Effector memory CD8-positive, alpha-beta T cell (primary cell): Measurements from ENCODE around the gene OR51B4.
"Not testable (repeated sequence)": the region's sequence is repeated elsewhere in the genome, so short reads cannot be mapped to it uniquely, and the experiment has no call there.

ENCODE experiments used
- ATAC-seq: fragments of 150-1000 bp; cut with Tn5 transposase; replicated peaks from 2 replicates; pipeline ENCODE4 v1.10.0; 2021; ENCODE audit warnings: mild to moderate bottlenecking, moderate library complexity
- DNase-seq, 3 experiments: peaks; one replicate each; pipeline ENCODE4 v3.0.0; 2021
- H3K27ac Mint-ChIP-seq, 2 donors: one replicate each; pipeline ENCODE4 v1.8.0; 2022; ENCODE audit warnings: mild to moderate bottlenecking in 2 of 2, mixed read lengths in 2 of 2, moderate library complexity in 2 of 2
- H3K27me3 Mint-ChIP-seq, 2 donors: one replicate each; pipeline ENCODE4 v1.8.0; 2022; ENCODE audit warnings: mixed read lengths in 2 of 2
- H3K36me3 Mint-ChIP-seq: one replicate; pipeline ENCODE4 v1.8.0; 2022; ENCODE audit warnings: mild to moderate bottlenecking, moderate library complexity, mixed read lengths; ENCODE audit not compliant: insufficient read depth
- H3K4me1 Mint-ChIP-seq, 2 donors: one replicate each; pipeline ENCODE4 v1.8.0; 2022; ENCODE audit warnings: low read depth in 2 of 2, mixed read lengths in 2 of 2
- H3K4me3 Mint-ChIP-seq, 2 donors: one replicate each; pipeline ENCODE4 v1.8.0; 2022; ENCODE audit warnings: mild to moderate bottlenecking in 2 of 2, mixed read lengths in 2 of 2, moderate library complexity in 2 of 2
- H3K9me3 Mint-ChIP-seq, 2 donors: one replicate each; pipeline ENCODE4 v1.8.0; 2022; ENCODE audit warnings: mixed read lengths in 2 of 2

Gene OR51B4

GRCh38 chr11:5276697-5277096 is 25.0 kb downstream of the OR51B4 start:
- H3K4me1 Mint-ChIP-seq: no peaks in the 10 kb centered on the region
- H3K9me3 Mint-ChIP-seq: no peaks in the 10 kb centered on the region
- H3K36me3 Mint-ChIP-seq: no peaks in the 10 kb centered on the region
- DNase-seq: no peak
- no peak overlapping the region for H3K4me3 Mint-ChIP-seq
- H3K27ac Mint-ChIP-seq: no peak overlapping the region
- H3K27me3 Mint-ChIP-seq: no peaks in the 10 kb centered on the region
- ATAC-seq: no peak

DNA sequence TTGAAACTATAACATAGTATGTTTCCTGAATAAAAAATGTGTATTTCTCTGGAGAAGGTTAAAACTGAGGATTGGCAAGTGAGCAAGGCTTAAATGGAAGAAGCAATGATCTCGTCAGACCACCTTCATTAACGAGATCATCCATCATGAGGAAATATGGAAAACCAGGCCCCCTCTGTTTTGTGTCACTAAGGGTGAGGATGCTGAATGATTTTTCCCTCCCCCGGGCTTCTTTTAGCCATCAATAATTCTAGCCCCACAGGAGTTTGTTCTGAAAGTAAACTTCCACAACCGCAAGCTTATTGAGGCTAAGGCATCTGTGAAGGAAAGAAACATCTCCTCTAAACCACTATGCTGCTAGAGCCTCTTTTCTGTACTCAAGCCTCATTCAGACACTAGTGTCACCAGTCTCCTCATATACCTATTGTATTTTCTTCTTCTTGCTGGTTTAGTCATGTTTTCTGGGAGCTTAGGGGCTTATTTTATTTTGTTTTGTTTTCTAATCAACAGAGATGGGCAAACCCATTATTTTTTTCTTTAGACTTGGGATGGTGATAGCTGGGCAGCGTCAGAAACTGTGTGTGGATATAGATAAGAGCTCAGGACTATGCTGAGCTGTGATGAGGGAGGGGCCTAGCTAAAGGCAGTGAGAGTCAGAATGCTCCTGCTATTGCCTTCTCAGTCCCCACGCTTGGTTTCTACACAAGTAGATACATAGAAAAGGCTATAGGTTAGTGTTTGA is 26.2 kb downstream of the OR51B4 start:
- H3K36me3 Mint-ChIP-seq: no peaks in the 10 kb centered on the region
- no peak for ATAC-seq
- no peak for DNase-seq
- H3K27ac Mint-ChIP-seq: no peak overlapping the region
- no peaks in the 10 kb centered on the region for H3K9me3 Mint-ChIP-seq
- no peak overlapping the region for H3K4me3 Mint-ChIP-seq
- H3K4me1 Mint-ChIP-seq: no peaks in the 10 kb centered on the region
- H3K27me3 Mint-ChIP-seq: no peaks in the 10 kb centered on the region

DNA sequence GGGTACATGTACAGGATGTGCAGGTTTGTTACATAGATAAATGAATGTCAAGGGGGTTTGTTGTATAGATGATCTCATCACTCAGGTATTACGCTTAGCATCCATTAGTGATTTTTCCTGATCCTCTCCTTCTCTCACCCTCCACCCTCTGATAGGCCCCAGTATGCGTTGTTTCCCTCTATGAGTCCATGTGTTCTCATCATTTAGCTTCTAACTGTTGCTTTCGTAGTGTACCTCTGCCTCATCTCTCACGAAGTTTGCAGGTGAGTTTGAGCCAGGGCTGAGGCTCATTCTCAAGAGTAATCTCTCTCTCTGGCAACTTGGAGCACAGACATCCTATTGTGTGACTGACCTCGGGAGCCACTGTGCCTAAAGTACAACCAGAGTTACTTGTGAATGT is 27.4 kb downstream of the OR51B4 start:
- peaks cover 0 to 5% of the 10 kb centered on the region in 2 donors for H3K27me3 Mint-ChIP-seq
- H3K9me3 Mint-ChIP-seq: no peaks in the 10 kb centered on the region
- H3K36me3 Mint-ChIP-seq: no peaks in the 10 kb centered on the region
- DNase-seq (no peak), ATAC-seq (no peak)
- H3K4me1 Mint-ChIP-seq: no peaks in the 10 kb centered on the region
- no peak overlapping the region for H3K4me3 Mint-ChIP-seq
- H3K27ac Mint-ChIP-seq: no peak overlapping the region

GRCh38 chr11:5272395-5273017 is 29.2 kb downstream of the OR51B4 start:
- ATAC-seq: no peak
- H3K9me3 Mint-ChIP-seq: no peaks in the 10 kb centered on the region
- no peak overlapping the region for H3K27ac Mint-ChIP-seq
- no peak overlapping the region for H3K4me3 Mint-ChIP-seq
- peaks cover 0 to 5% of the 10 kb centered on the region in 2 donors for H3K27me3 Mint-ChIP-seq
- no peak for DNase-seq
- no peaks in the 10 kb centered on the region for H3K4me1 Mint-ChIP-seq
- H3K36me3 Mint-ChIP-seq: no peaks in the 10 kb centered on the region

DNA sequence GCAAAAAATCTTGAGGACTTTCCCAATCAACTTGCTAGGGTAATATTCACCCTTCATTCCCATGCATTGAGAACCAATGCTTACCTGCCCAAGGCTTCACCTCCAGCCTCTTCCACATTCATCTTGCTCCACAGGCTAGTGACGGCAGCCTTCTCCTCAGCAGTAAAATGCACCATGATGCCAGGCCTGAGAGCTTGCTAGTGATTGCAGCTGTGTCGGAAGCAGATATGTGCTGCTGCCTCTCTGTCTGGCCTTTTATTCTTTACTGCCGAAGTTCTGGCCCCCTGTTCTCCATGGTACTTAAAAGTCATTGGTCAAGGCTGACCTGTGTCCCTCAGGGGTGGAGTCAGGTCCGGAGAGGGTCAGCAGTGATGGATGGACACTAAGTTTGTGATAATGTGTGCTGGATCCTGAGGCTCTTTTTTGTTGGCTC is 32.0 kb downstream of the OR51B4 start, which contains the start of gene HBE1:
HBE1 (minus strand) TSS at position 231 of the 433 bp plus-strand sequence; CDS start at position 176, 55 bp downstream.
- ATAC-seq (no peak), DNase-seq (no peak)
- Mint-ChIP-seq H3K27me3 (peaks cover 0 to 5% of the 10 kb centered on the region in 2 donors), H3K4me3 (no peak within 1 kb of the TSS), H3K27ac (no peak within 1 kb of the TSS), H3K4me1 (no peaks in the 10 kb centered on the region), H3K9me3 (no peaks in the 10 kb centered on the region), H3K36me3 (no peaks in the 10 kb centered on the region)

GRCh38 chr11:5267033-5267563 is 34.6 kb downstream of the OR51B4 start:
- no peaks in the 10 kb centered on the region for H3K9me3 Mint-ChIP-seq
- H3K27ac Mint-ChIP-seq: no peak overlapping the region
- H3K27me3 Mint-ChIP-seq: peaks cover 0 to 5% of the 10 kb centered on the region in 2 donors
- H3K36me3 Mint-ChIP-seq: no peaks in the 10 kb centered on the region
- H3K4me1 Mint-ChIP-seq: no peaks in the 10 kb centered on the region
- no peak overlapping the region for H3K4me3 Mint-ChIP-seq
- DNase-seq: no peak
- no peak for ATAC-seq

GRCh38 chr11:5266609-5267008 is 35.1 kb downstream of the OR51B4 start:
- Mint-ChIP-seq H3K4me3 (no peak overlapping the region), H3K27ac (no peak overlapping the region), H3K4me1 (no peaks in the 10 kb centered on the region), H3K27me3 (peaks cover 0 to 5% of the 10 kb centered on the region in 2 donors), H3K9me3 (no peaks in the 10 kb centered on the region), H3K36me3 (no peaks in the 10 kb centered on the region)
- ATAC-seq (no peak), DNase-seq (no peak)

DNA sequence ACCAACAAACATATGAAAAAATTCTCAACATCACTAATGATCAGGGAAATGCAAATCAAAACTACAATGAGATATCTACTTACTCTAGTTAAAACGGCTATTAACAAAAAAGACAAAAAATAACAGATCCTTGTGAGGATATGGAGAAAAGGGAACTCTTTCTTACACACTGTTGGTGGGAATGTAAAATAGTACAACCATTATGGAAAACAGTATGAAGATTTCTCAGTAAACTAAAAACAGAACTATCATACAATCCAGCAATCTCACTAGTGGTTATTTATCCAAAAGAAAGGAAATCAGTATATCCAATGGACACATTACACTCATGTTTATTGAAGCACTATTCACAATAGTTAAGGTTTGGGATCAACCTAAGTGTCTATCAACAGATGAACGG is 35.9 kb downstream of the OR51B4 start:
- DNase-seq (no peak), ATAC-seq (no peak)
- H3K27me3 Mint-ChIP-seq: peaks cover 0 to 5% of the 10 kb centered on the region in 2 donors
- no peaks in the 10 kb centered on the region for H3K36me3 Mint-ChIP-seq
- H3K9me3 Mint-ChIP-seq: peaks cover 0 to 3% of the 10 kb centered on the region in 2 donors
- H3K4me3 Mint-ChIP-seq: no peak overlapping the region
- H3K4me1 Mint-ChIP-seq: no peaks in the 10 kb centered on the region
- H3K27ac Mint-ChIP-seq: no peak overlapping the region

DNA sequence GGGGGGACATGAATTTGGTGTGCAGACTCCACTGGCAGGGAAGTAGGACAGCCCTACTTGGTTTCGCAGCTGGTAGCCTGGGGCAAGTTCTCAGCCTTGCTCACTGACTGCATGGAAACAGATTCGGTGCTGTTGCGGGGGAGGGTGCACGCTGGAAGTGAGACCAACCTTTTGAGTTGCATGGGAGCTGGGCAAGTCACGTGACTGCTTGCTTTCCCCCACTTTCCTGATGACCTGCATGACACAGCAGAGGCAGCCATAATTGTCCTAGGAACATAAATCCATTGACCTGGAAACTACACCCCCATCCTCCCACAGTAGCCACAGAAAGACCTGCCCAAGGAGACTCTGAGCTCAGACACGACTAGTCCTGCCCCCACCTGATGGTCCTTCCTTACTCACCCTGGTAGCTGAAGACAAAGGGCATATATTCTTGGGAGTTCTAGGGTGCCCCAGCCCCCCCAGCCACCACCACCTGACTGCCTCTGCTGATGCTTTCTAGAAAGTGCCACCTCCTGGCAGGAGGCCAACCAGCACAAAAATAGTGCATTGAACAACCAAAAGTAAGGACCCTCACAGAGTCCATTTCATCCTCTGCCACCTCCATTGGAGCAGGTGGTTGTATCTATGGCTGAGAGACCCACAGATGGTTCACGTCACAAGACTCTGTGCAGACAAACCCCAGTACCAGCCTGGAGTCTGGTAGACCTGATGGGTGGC is 43.0 kb downstream of the OR51B4 start:
- Mint-ChIP-seq H3K27ac (no peak overlapping the region), H3K9me3 (peaks cover 0 to 12% of the 10 kb centered on the region in 2 donors), H3K4me1 (no peaks in the 10 kb centered on the region), H3K4me3 (no peak overlapping the region), H3K27me3 (peaks cover 0 to 6% of the 10 kb centered on the region in 2 donors), H3K36me3 (no peaks in the 10 kb centered on the region)
- DNase-seq: no peak
- no peak for ATAC-seq

DNA sequence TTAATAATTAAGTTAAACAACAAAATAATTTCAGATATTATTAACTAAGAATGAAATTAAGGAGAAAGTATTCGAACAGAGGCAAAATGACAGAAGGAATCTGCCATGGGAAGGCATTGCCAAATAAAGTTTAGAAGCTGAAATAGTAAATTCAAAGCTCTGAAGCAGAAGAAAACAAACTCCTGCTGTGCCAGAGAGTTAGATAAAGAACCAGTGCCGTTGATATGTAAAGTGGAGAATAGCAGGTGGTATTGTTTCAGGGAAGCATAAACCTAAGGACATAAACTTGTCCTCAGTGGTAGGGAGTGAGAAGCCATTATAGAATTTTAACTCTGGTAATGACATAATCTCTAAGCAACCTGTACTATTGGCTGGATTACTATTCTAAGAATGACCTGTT is 44.5 kb downstream of the OR51B4 start:
- no peaks in the 10 kb centered on the region for H3K4me1 Mint-ChIP-seq
- peaks cover 0 to 12% of the 10 kb centered on the region in 2 donors for H3K9me3 Mint-ChIP-seq
- peaks cover 9 to 13% of the 10 kb centered on the region in 2 donors for H3K27me3 Mint-ChIP-seq
- DNase-seq (no peak), ATAC-seq (no peak)
- no peak overlapping the region for H3K4me3 Mint-ChIP-seq
- no peak overlapping the region for H3K27ac Mint-ChIP-seq
- no peaks in the 10 kb centered on the region for H3K36me3 Mint-ChIP-seq

GRCh38 chr11:5254646-5255413 is 46.9 kb downstream of the OR51B4 start, which contains the start of gene HBG2:
Gene HBG2 (minus strand): TSS chr11:5254781. CDS start chr11:5254728, 53 bp downstream.
- DNase-seq, H3K36me3 Mint-ChIP-seq, ATAC-seq, H3K27ac Mint-ChIP-seq, H3K9me3 Mint-ChIP-seq, H3K4me3 Mint-ChIP-seq, H3K4me1 Mint-ChIP-seq: not testable (repeated sequence)
- H3K27me3 Mint-ChIP-seq: peaks cover 9 to 17% of the 10 kb centered on the region in 2 donors

GRCh38 chr11:5254023-5254422 is 47.7 kb downstream of the OR51B4 start:
- not testable (repeated sequence) for ATAC-seq, H3K4me3 Mint-ChIP-seq, DNase-seq, H3K36me3 Mint-ChIP-seq, H3K9me3 Mint-ChIP-seq, H3K4me1 Mint-ChIP-seq, H3K27ac Mint-ChIP-seq
- H3K27me3 Mint-ChIP-seq: peaks cover 9 to 17% of the 10 kb centered on the region in 2 donors

- not testable (repeated sequence) for ATAC-seq, H3K4me3 Mint-ChIP-seq
Observed at GRCh38 chr11:5253440-5253839, 48.3 kb downstream of the OR51B4 start.

More at GRCh38 chr11:5253440-5253839, 48.3 kb downstream of the OR51B4 start:
- H3K27ac Mint-ChIP-seq, H3K9me3 Mint-ChIP-seq, DNase-seq, H3K4me1 Mint-ChIP-seq, H3K36me3 Mint-ChIP-seq: not testable (repeated sequence)
- peaks cover 9 to 17% of the 10 kb centered on the region in 2 donors for H3K27me3 Mint-ChIP-seq
